Gastrocnemius medialis (tissue), 4 donors: ENCODE data around the gene ADCY2.

Source experiments
- CTCF ChIP-seq, 5 experiments: fragments of 450-650 bp in 3 of 5; fragments of 200-600 bp in 2 of 5; sonication (generic) in 2 of 5; IDR thresholded peaks in 4 of 5; conservative IDR thresholded peaks in 1 of 5; 1 replicate in 4 of 5; 2 replicates in 1 of 5; pipeline ENCODE4 v1.5.1; 2016 to 2019; ENCODE audit warnings: antibody characterized with exemption in 5 of 5, mild to moderate bottlenecking in 3 of 5, moderate library complexity in 3 of 5
- POLR2A ChIP-seq, 2 donors: fragments of 450-650 bp; IDR thresholded peaks; one replicate each; pipeline ENCODE4 v1.6.1; 2017; ENCODE audit warnings: antibody characterized with exemption in 2 of 2, mild to moderate bottlenecking in 2 of 2, moderate library complexity in 2 of 2

GRCh38 chr5:7816535-7816901, 420.6 kb downstream of the ADCY2 start:
- TF ChIP-seq CTCF (IDR thresholded peaks at IDR 0.05 in 4 of 5, conservative IDR thresholded peaks at IDR 0.05 in 1 of 5) (peak in 2 of 5 experiments; percentile 5 to 22), POLR2A (IDR thresholded peaks at IDR 0.05) (no peak)
